ENCODE results near the gene MACIR.

DNA sequence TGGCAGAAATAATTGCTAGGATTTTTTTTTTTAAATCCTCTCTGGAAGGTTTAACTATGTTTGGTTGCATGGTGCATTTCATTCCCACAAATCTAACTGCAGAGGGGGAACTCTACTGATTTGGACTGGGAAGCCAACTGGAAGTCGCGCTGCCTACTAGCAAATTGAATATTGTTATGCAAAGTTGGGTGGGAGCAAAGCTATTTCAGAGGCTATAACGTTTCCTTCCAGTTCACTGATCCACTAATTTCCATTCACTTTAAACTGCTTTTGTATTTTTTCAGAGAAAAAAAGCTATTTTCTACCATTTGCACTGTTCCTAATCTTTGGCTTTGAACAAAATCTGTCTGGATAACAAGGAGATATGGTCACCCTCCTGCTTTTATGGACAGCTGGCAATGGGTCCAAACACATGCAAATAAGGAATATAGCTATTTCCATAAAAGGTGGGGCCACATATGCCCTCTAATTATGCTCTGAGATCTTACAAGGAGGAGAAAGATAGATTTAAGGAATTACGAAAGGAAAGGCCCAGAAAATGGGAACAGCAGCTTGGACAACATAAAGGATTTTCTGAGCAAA lies 40.1 kb downstream of the MACIR start:
- TF ChIP-seq POLR2A (IDR thresholded peaks at IDR 0.05) = no peak
- no peak for TF ChIP-seq CTCF (IDR thresholded peaks at IDR 0.05)
